ENCODE measurements around the gene BMS1. TPM values are rescaled to one million over a fixed set of nuclear protein-coding genes. Genes with fewer than 3 reads are reported as not detected.

The BMS1 gene
- total and polyA plus RNA-seq, 2 experiments from 2014 or later: 14.5 to 15.8 TPM

- TF ChIP-seq CTCF (IDR thresholded peaks at IDR 0.05; ENCODE audit: poor library complexity) (no peak), EZH2 (IDR thresholded peaks at IDR 0.05; ENCODE audit: borderline replicate concordance) (peak; percentile 2), EZH2phosphoT487 (IDR thresholded peaks at IDR 0.05; ENCODE audit: low read depth, severe bottlenecking, unreplicated experiment) (no peak)
- DNase-seq (ENCODE audit: low spot score): peak; percentile 55
- Histone ChIP-seq H3K79me2 (no peaks in the 10 kb centered on the region), H2AFZ (peak overlapping the region; percentile 86), H3K27me3 (peaks cover 54% of the 10 kb centered on the region), H4K20me1 (ENCODE audit: insufficient read depth, poor library complexity, severe bottlenecking) (no peaks in the 10 kb centered on the region), H3K4me2 (peak overlapping the region; percentile 96), H3K27ac (no peak overlapping the region), H3K4me3 (peak overlapping the region; percentile 60), H3K9me3 (ENCODE audit: low read depth) (no peaks in the 10 kb centered on the region), H3K4me1 (ENCODE audit: insufficient read depth) (peaks cover 9% of the 10 kb centered on the region), H3K36me3 (replicated peaks; ENCODE audit: insufficient read depth, low read depth) (no peaks in the 10 kb centered on the region), H3K9me2 (replicated peaks; ENCODE audit: insufficient read depth) (no peaks in the 10 kb centered on the region)
- 7% methylated on average over 38 of the region's 51 CpGs for WGBS (ENCODE audit: low lambda C conversion rate, missing lambda C conversion rate)
Observed at GRCh38 chr10:42753507-42754154, 29.0 kb upstream of the BMS1 start.

- Histone ChIP-seq H3K9me3 (ENCODE audit: low read depth) (no peaks in the 10 kb centered on the region), H3K27ac (no peak overlapping the region), H2AFZ (peak overlapping the region; percentile 86), H3K79me2 (no peaks in the 10 kb centered on the region), H3K4me1 (ENCODE audit: insufficient read depth) (peaks cover 9% of the 10 kb centered on the region), H3K4me2 (peak overlapping the region; percentile 96), H3K4me3 (peak overlapping the region; percentile 60), H3K36me3 (replicated peaks; ENCODE audit: insufficient read depth, low read depth) (no peaks in the 10 kb centered on the region), H3K9me2 (replicated peaks; ENCODE audit: insufficient read depth) (no peaks in the 10 kb centered on the region), H4K20me1 (ENCODE audit: insufficient read depth, poor library complexity, severe bottlenecking) (no peaks in the 10 kb centered on the region), H3K27me3 (peaks cover 54% of the 10 kb centered on the region)
- 2% methylated on average over 75 of the region's 89 CpGs for WGBS (ENCODE audit: low lambda C conversion rate, missing lambda C conversion rate)
- TF ChIP-seq EZH2phosphoT487 (IDR thresholded peaks at IDR 0.05; ENCODE audit: low read depth, severe bottlenecking, unreplicated experiment) (no peak), CTCF (IDR thresholded peaks at IDR 0.05; ENCODE audit: poor library complexity) (no peak), EZH2 (IDR thresholded peaks at IDR 0.05; ENCODE audit: borderline replicate concordance) (no peak)
- DNase-seq (ENCODE audit: low spot score): peak; percentile 53
Observed at GRCh38 chr10:42754155-42755027, 28.2 kb upstream of the BMS1 start.

- DNase-seq (ENCODE audit: low spot score): peak; percentile 17
- H3K9me2 ChIP-seq (replicated peaks; ENCODE audit: insufficient read depth): no peaks in the 10 kb centered on the region
- no peaks in the 10 kb centered on the region for H3K9me3 ChIP-seq (ENCODE audit: low read depth)
- no peaks in the 10 kb centered on the region for H3K36me3 ChIP-seq (replicated peaks; ENCODE audit: insufficient read depth, low read depth)
- TF ChIP-seq EZH2 (IDR thresholded peaks at IDR 0.05; ENCODE audit: borderline replicate concordance) (no peak), CTCF (IDR thresholded peaks at IDR 0.05; ENCODE audit: poor library complexity) (peak; percentile 18)
- H3K27me3 ChIP-seq: peaks cover 54% of the 10 kb centered on the region
- 8% methylated on average over 45 of the region's 45 CpGs for whole genome bisulfite sequencing (ENCODE audit: low lambda C conversion rate, missing lambda C conversion rate)
- peak overlapping the region; percentile 86 for H2AFZ ChIP-seq
- peak overlapping the region; percentile 60 for H3K4me3 ChIP-seq
- no peaks in the 10 kb centered on the region for H4K20me1 ChIP-seq (ENCODE audit: insufficient read depth, poor library complexity, severe bottlenecking)
- H3K4me2 ChIP-seq: peak overlapping the region; percentile 96
- H3K79me2 ChIP-seq: no peaks in the 10 kb centered on the region
- H3K27ac ChIP-seq: no peak overlapping the region
- H3K4me1 ChIP-seq (ENCODE audit: insufficient read depth): peaks cover 9% of the 10 kb centered on the region
Observed at GRCh38 chr10:42755028-42755451, 27.6 kb upstream of the BMS1 start.

Measured in hepatocyte (in vitro differentiated cells).